ENCODE results near the gene TLE6. TPM values are rescaled to one million over a fixed set of nuclear protein-coding genes. Genes with fewer than 3 reads are reported as not detected.
A peak's percentile ranks its signal among the peaks of the same experiment; 100 is the strongest.

TLE6 gene
- polyA plus RNA-seq, 3 donors: not detected

DNA sequence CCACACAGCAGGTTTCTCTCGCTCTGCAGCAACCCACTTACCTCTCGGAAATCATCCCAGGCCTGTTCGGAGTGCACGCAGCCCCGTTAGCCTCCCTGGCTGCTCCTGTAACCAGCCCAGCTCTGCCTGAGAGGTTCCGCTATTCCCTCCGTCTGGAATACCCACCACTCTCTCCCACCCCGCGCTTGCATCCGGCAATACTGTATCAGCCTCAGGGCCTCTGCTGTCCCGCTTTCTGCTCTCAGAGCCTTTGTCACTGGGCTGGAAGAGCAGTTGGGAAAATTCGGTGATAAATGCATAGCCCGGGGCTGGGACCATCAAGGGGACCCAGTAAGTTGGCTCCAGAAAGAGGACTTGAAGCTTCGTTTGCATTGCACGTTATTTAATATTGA lies 759 bp upstream of the TLE6 start:
- peaks cover 21 to 30% (median 28%) of the 10 kb centered on the region in 3 donors for H3K27me3 Mint-ChIP-seq (ENCODE audit: low read depth in 3 of 3)
- peak overlapping the region; percentile 77 for H3K4me2 ChIP-seq (replicated peaks; ENCODE audit: extremely low read depth, low read length, poor library complexity, severe bottlenecking)

DNA sequence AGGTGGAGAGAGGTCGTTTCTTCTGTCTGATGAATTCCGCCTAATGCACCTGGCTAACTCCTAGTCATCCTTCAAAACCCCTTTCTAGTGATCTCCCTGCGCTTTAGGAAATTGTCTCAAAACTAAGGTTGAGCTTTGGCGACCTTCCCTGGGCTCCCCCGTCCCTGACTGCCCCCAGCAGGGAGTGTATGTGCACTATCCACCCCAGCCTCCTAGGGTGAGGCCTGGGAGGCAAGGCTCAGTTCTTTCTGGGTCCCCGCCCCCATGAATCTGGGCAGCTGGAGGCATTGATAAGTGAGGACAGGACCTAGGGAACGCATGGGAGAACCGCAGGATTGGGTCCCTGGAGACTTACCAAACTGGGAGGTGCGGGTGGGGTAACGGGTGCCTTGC lies 378 bp downstream of the TLE6 start:
- Mint-ChIP-seq H3K27ac (peak overlapping the region in 2 of 7 donors; percentile 46 to 75), H3K4me3 (peak overlapping the region in 1 of 2 donors; percentile 91), H3K36me3 (no peaks in the 10 kb centered on the region), H3K27me3 (ENCODE audit: low read depth in 3 of 3) (peaks cover 20 to 39% (median 31%) of the 10 kb centered on the region in 3 donors), H3K4me1 (peaks cover 33% of the 10 kb centered on the region), H3K9me3 (peaks cover 0 to 20% (median 9%) of the 10 kb centered on the region in 7 donors)
- Histone ChIP-seq H3K27me3 (ENCODE audit: control insufficient read depth in 2 of 2, insufficient read depth in 2 of 2, low read length in 2 of 2) (peaks cover 0 to 10% of the 10 kb centered on the region in 2 donors), H3K4me3 (replicated peaks in 1 of 3; ENCODE audit: low read depth in 2 of 3, low read length in 3 of 3) (peak overlapping the region in 2 of 3 experiments; percentile 40 to 69), H3K36me3 (replicated peaks in 1 of 2; ENCODE audit: control insufficient read depth in 1 of 2, insufficient read depth in 2 of 2, low read length in 2 of 2) (no peaks in the 10 kb centered on the region), H2AFZ (ENCODE audit: insufficient read depth, low read depth, low read length, poor library complexity, severe bottlenecking) (peak overlapping the region; percentile 73), H3K4me2 (replicated peaks; ENCODE audit: extremely low read depth, low read length, poor library complexity, severe bottlenecking) (peak overlapping the region; percentile 77), H3K4me1 (ENCODE audit: control insufficient read depth in 1 of 2, insufficient read depth in 2 of 2, low read length in 2 of 2) (peaks cover 37 to 39% of the 10 kb centered on the region in 2 donors), H3K9me3 (replicated peaks in 1 of 2; ENCODE audit: control insufficient read depth in 1 of 2, insufficient read depth in 1 of 2, low read length in 2 of 2) (peaks cover 0 to 5% of the 10 kb centered on the region in 2 donors), H3K79me2 (ENCODE audit: insufficient read depth, low read length) (no peaks in the 10 kb centered on the region), H4K20me1 (ENCODE audit: insufficient read depth, low read length) (no peaks in the 10 kb centered on the region), H3K27ac (ENCODE audit: low read depth in 1 of 2, low read length in 2 of 2) (no peak overlapping the region), H3K9ac (ENCODE audit: insufficient read depth, low read length, poor library complexity, severe bottlenecking) (no peak overlapping the region)
- DNase-seq: no peak
- 79% methylated on average over 9 of the region's 10 CpGs for WGBS (ENCODE audit: insufficient coverage)
- TF ChIP-seq, protein P1, sequence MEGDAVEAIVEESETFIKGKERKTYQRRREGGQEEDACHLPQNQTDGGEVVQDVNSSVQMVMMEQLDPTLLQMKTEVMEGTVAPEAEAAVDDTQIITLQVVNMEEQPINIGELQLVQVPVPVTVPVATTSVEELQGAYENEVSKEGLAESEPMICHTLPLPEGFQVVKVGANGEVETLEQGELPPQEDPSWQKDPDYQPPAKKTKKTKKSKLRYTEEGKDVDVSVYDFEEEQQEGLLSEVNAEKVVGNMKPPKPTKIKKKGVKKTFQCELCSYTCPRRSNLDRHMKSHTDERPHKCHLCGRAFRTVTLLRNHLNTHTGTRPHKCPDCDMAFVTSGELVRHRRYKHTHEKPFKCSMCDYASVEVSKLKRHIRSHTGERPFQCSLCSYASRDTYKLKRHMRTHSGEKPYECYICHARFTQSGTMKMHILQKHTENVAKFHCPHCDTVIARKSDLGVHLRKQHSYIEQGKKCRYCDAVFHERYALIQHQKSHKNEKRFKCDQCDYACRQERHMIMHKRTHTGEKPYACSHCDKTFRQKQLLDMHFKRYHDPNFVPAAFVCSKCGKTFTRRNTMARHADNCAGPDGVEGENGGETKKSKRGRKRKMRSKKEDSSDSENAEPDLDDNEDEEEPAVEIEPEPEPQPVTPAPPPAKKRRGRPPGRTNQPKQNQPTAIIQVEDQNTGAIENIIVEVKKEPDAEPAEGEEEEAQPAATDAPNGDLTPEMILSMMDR (IDR thresholded peaks at IDR 0.05): no peak
- intact Hi-C loops (cut with micrococcal nuclease): loop anchor here (5.0 to 10.0 kb wide), 2 partner anchors 57 to 60 kb away; no protein-coding TSS in a partner anchor

More for the DNA sequence above, 759 bp upstream of the TLE6 start:
- peaks cover 43 to 47% of the 10 kb centered on the region in 2 donors for H3K4me1 ChIP-seq (ENCODE audit: control insufficient read depth in 1 of 2, insufficient read depth in 2 of 2, low read length in 2 of 2)
- H3K79me2 ChIP-seq (ENCODE audit: insufficient read depth, low read length): no peaks in the 10 kb centered on the region
- no peaks in the 10 kb centered on the region for H3K36me3 ChIP-seq (replicated peaks in 1 of 2; ENCODE audit: control insufficient read depth in 1 of 2, insufficient read depth in 2 of 2, low read length in 2 of 2)
- no peak overlapping the region for H3K27ac ChIP-seq (ENCODE audit: low read depth in 1 of 2, low read length in 2 of 2)
- Mint-ChIP-seq H3K27ac (peak overlapping the region in 2 of 7 donors; percentile 82 to 91), H3K4me3 (peak overlapping the region; percentile 77 to 91), H3K36me3 (no peaks in the 10 kb centered on the region), H3K9me3 (peaks cover 0 to 17% (median 9%) of the 10 kb centered on the region in 7 donors), H3K4me1 (peaks cover 41% of the 10 kb centered on the region)
- peak overlapping the region; percentile 73 for H2AFZ ChIP-seq (ENCODE audit: insufficient read depth, low read depth, low read length, poor library complexity, severe bottlenecking)
- peaks cover 0 to 7% of the 10 kb centered on the region in 2 donors for H3K27me3 ChIP-seq (ENCODE audit: control insufficient read depth in 2 of 2, insufficient read depth in 2 of 2, low read length in 2 of 2)
- TF ChIP-seq, protein P1 (IDR thresholded peaks at IDR 0.05): no peak
- H3K4me3 ChIP-seq (replicated peaks in 1 of 3; ENCODE audit: low read depth in 2 of 3, low read length in 3 of 3): peak overlapping the region; percentile 4 to 69 (median 40)
- no peak for DNase-seq
- H3K9me3 ChIP-seq (replicated peaks in 1 of 2; ENCODE audit: control insufficient read depth in 1 of 2, insufficient read depth in 1 of 2, low read length in 2 of 2): peaks cover 0 to 5% of the 10 kb centered on the region in 2 donors
- intact Hi-C loops (cut with micrococcal nuclease): loop anchor here (5.0 to 10.0 kb wide), 2 partner anchors 58 to 61 kb away; no protein-coding TSS in a partner anchor
- no peak overlapping the region for H3K9ac ChIP-seq (ENCODE audit: insufficient read depth, low read length, poor library complexity, severe bottlenecking)
- 18% methylated on average over 11 of the region's 15 CpGs for WGBS (ENCODE audit: insufficient coverage)
- H4K20me1 ChIP-seq (ENCODE audit: insufficient read depth, low read length): no peaks in the 10 kb centered on the region
